Skeletal muscle tissue (tissue), 4 donors: ENCODE measurements around the gene IRS1. TPM values are rescaled to one million over a fixed set of nuclear protein-coding genes. Genes with fewer than 3 reads are reported as not detected.

Experiments used
- H3K27ac ChIP-seq: one replicate; pipeline ENCODE4 v1.7.0; 2013; ENCODE audit warnings: mild to moderate bottlenecking, low read depth, low read length, inconsistent platforms
- H3K27me3 ChIP-seq, 3 donors: one replicate each; pipeline ENCODE4 v1.7.0; 2013; ENCODE audit warnings: low read length in 3 of 3; ENCODE audit not compliant: control insufficient read depth in 3 of 3, insufficient read depth in 3 of 3
- H3K36me3 ChIP-seq, 3 donors: one replicate each; pipeline ENCODE4 v1.7.0; 2013; ENCODE audit warnings: low read length in 3 of 3; ENCODE audit not compliant: control insufficient read depth in 3 of 3, insufficient read depth in 3 of 3
- H3K4me1 ChIP-seq, 3 donors: one replicate each; pipeline ENCODE4 v1.7.0; 2013; ENCODE audit warnings: low read length in 3 of 3, mild to moderate bottlenecking in 3 of 3; ENCODE audit not compliant: control insufficient read depth in 3 of 3, insufficient read depth in 3 of 3
- H3K4me3 ChIP-seq, 3 donors: one replicate each; pipeline ENCODE4 v1.7.0; 2013; ENCODE audit warnings: low read length in 3 of 3
- H3K9ac ChIP-seq, 3 donors: one replicate each; pipeline ENCODE4 v1.7.0; 2013; ENCODE audit warnings: low read length in 3 of 3, mild to moderate bottlenecking in 3 of 3, moderate library complexity in 2 of 3, low read depth in 1 of 3
- H3K9me3 ChIP-seq, 3 donors: one replicate each; pipeline ENCODE4 v1.7.0; 2013; ENCODE audit warnings: low read length in 3 of 3; ENCODE audit not compliant: control insufficient read depth in 3 of 3
- total RNA-seq: library from RNA; depleted of rRNA; stranded (reverse); fragments of >200 nt; gene quantifications from one replicate; pipeline ENCODE4 v1.2.3, GENCODE V29; 2014
- donor health status: Osteomylitis.

The IRS1 gene
- total RNA-seq, 1 donor from 2014 or later = 13.0 TPM

GRCh38 chr2:226828191-226828590, 28.6 kb upstream of the IRS1 start:
- no peaks in the 10 kb centered on the region for H3K27me3 ChIP-seq
- no peaks in the 10 kb centered on the region for H3K36me3 ChIP-seq
- H3K27ac ChIP-seq = no peak overlapping the region
- H3K9ac ChIP-seq = no peak overlapping the region
- no peak overlapping the region for H3K4me3 ChIP-seq
- no peaks in the 10 kb centered on the region for H3K9me3 ChIP-seq
- peaks cover 0 to 2% (median 0%) of the 10 kb centered on the region in 3 donors for H3K4me1 ChIP-seq

GRCh38 chr2:226825056-226825455, 25.4 kb upstream of the IRS1 start:
- Histone ChIP-seq H3K4me1 (no peaks in the 10 kb centered on the region), H3K9me3 (no peaks in the 10 kb centered on the region), H3K27ac (no peak overlapping the region), H3K9ac (no peak overlapping the region), H3K4me3 (no peak overlapping the region), H3K36me3 (no peaks in the 10 kb centered on the region), H3K27me3 (no peaks in the 10 kb centered on the region)

GRCh38 chr2:226818930-226819329, 19.3 kb upstream of the IRS1 start:
- H3K9me3 ChIP-seq = no peaks in the 10 kb centered on the region
- no peak overlapping the region for H3K4me3 ChIP-seq
- no peaks in the 10 kb centered on the region for H3K4me1 ChIP-seq
- no peaks in the 10 kb centered on the region for H3K36me3 ChIP-seq
- H3K9ac ChIP-seq = no peak overlapping the region
- no peaks in the 10 kb centered on the region for H3K27me3 ChIP-seq
- H3K27ac ChIP-seq = no peak overlapping the region

- H3K36me3 ChIP-seq = no peaks in the 10 kb centered on the region
- no peaks in the 10 kb centered on the region for H3K9me3 ChIP-seq
- no peaks in the 10 kb centered on the region for H3K27me3 ChIP-seq
- H3K27ac ChIP-seq = no peak overlapping the region
- no peak overlapping the region for H3K4me3 ChIP-seq
- no peak overlapping the region for H3K9ac ChIP-seq
- H3K4me1 ChIP-seq = no peaks in the 10 kb centered on the region
Observed at GRCh38 chr2:226813148-226813701, 13.6 kb upstream of the IRS1 start.

GRCh38 chr2:226803410-226803809, 3.8 kb upstream of the IRS1 start:
- H3K27ac ChIP-seq = no peak overlapping the region
- H3K27me3 ChIP-seq = no peaks in the 10 kb centered on the region
- H3K4me1 ChIP-seq = peaks cover 7 to 14% (median 12%) of the 10 kb centered on the region in 3 donors
- no peak overlapping the region for H3K9ac ChIP-seq
- H3K9me3 ChIP-seq = no peaks in the 10 kb centered on the region
- H3K4me3 ChIP-seq = no peak overlapping the region
- no peaks in the 10 kb centered on the region for H3K36me3 ChIP-seq

- no peak overlapping the region for H3K27ac ChIP-seq
- H3K9ac ChIP-seq = no peak overlapping the region
- H3K4me1 ChIP-seq = peaks cover 15 to 20% (median 19%) of the 10 kb centered on the region in 3 donors
- peaks cover 0 to 3% (median 0%) of the 10 kb centered on the region in 3 donors for H3K27me3 ChIP-seq
- no peak overlapping the region for H3K4me3 ChIP-seq
- peaks cover 0 to 6% (median 4%) of the 10 kb centered on the region in 3 donors for H3K36me3 ChIP-seq
- H3K9me3 ChIP-seq = no peaks in the 10 kb centered on the region
Observed at GRCh38 chr2:226802573-226802972, 3.0 kb upstream of the IRS1 start.

GRCh38 chr2:226800941-226801784, 1.5 kb upstream of the IRS1 start:
- H3K9ac ChIP-seq = peak overlapping the region in 2 of 3 donors; percentile 58 to 92

GRCh38 chr2:226799976-226800940, 638 bp upstream of the IRS1 start:
- Histone ChIP-seq H3K9ac (peak overlapping the region; percentile 58 to 92 (median 76)), H3K9me3 (no peaks in the 10 kb centered on the region), H3K36me3 (peaks cover 7 to 21% (median 21%) of the 10 kb centered on the region in 3 donors), H3K4me1 (peaks cover 38 to 43% (median 42%) of the 10 kb centered on the region in 3 donors), H3K27me3 (peaks cover 0 to 3% (median 0%) of the 10 kb centered on the region in 3 donors), H3K4me3 (peak overlapping the region; percentile 66 to 82 (median 73)), H3K27ac (peak overlapping the region; percentile 89)

More at GRCh38 chr2:226800941-226801784, 1.5 kb upstream of the IRS1 start:
- Histone ChIP-seq H3K27me3 (peaks cover 0 to 3% (median 0%) of the 10 kb centered on the region in 3 donors), H3K27ac (peak overlapping the region; percentile 89), H3K36me3 (peaks cover 7 to 18% (median 18%) of the 10 kb centered on the region in 3 donors), H3K4me1 (peaks cover 29 to 34% (median 33%) of the 10 kb centered on the region in 3 donors), H3K4me3 (peak overlapping the region; percentile 13 to 57 (median 27)), H3K9me3 (no peaks in the 10 kb centered on the region)

GRCh38 chr2:226798422-226799210, 1.0 kb downstream of the IRS1 start:
- H3K27me3 ChIP-seq = peaks cover 0 to 3% (median 0%) of the 10 kb centered on the region in 3 donors
- H3K9ac ChIP-seq = peak overlapping the region; percentile 83 to 92 (median 89)
- H3K9me3 ChIP-seq = no peaks in the 10 kb centered on the region
- peak overlapping the region; percentile 57 to 82 (median 73) for H3K4me3 ChIP-seq
- peaks cover 7 to 23% (median 21%) of the 10 kb centered on the region in 3 donors for H3K36me3 ChIP-seq
- H3K27ac ChIP-seq = peak overlapping the region; percentile 89
- H3K4me1 ChIP-seq = peaks cover 44 to 47% (median 45%) of the 10 kb centered on the region in 3 donors
